ENCODE data around the gene ZNF177.

Gene ZNF177

GRCh38 chr19:9431475-9431874, 68.7 kb downstream of the ZNF177 start:
- TF ChIP-seq POLR2A (IDR thresholded peaks at IDR 0.05; ENCODE audit: low read depth, low read length) (no peak), TAF1 (IDR thresholded peaks at IDR 0.05; ENCODE audit: borderline replicate concordance, low read depth, low read length) (no peak), POLR2AphosphoS5 (IDR thresholded peaks at IDR 0.05; ENCODE audit: low read depth, low read length) (no peak)
- FAIRE-seq (no peak), DNase-seq (ENCODE audit: insufficient read length) (no peak)
